ENCODE results near the gene EPHB6.

The EPHB6 gene

DNA sequence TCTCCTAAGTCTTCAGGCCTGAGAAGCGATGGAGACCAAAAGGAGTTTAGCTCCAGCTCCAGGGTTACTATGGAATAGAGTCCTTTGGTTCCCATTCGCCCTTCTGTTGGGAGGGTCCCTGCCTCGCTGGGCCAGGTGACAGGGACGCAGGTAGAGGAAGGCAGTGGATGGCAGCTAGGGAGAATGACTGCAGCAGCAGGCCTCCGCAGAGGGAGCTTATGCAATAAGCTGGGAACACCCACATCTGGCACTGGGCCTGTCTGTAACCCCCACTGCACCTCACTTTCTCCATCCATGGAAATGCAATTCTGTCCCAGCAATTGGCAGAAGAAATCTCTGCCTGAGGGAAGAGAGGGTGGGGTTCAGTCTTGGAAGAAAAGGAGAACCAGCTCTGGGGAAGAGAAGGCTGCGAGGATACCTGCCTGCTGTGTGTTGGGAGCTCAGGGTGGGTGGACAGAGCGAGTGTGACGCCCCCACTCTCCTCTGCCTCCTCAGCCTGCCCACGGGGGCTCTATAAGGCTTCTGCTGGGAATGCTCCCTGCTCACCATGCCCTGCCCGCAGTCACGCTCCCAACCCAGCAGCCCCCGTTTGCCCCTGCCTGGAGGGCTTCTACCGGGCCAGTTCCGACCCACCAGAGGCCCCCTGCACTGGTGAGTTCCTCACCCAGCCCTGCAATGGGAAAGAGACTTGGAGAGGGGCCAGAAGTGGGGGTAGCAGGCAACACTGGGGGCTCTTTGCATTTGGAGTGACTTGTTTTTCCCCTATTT lies 10.3 kb downstream of the EPHB6 start:
- DNase-seq, result no peak

DNA sequence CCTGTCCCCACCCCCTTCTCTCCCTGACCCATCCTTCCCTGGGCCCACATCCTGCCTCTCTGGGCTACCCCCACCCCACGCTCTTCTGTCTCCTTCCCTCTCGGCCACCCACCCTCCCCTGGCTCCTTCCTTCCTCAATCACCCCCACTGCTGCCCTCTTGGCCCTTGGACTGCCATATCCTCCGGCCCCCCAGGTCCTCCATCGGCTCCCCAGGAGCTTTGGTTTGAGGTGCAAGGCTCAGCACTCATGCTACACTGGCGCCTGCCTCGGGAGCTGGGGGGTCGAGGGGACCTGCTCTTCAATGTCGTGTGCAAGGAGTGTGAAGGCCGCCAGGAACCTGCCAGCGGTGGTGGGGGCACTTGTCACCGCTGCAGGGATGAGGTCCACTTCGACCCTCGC lies 10.9 kb downstream of the EPHB6 start:
- DNase-seq, result no peak

DNA sequence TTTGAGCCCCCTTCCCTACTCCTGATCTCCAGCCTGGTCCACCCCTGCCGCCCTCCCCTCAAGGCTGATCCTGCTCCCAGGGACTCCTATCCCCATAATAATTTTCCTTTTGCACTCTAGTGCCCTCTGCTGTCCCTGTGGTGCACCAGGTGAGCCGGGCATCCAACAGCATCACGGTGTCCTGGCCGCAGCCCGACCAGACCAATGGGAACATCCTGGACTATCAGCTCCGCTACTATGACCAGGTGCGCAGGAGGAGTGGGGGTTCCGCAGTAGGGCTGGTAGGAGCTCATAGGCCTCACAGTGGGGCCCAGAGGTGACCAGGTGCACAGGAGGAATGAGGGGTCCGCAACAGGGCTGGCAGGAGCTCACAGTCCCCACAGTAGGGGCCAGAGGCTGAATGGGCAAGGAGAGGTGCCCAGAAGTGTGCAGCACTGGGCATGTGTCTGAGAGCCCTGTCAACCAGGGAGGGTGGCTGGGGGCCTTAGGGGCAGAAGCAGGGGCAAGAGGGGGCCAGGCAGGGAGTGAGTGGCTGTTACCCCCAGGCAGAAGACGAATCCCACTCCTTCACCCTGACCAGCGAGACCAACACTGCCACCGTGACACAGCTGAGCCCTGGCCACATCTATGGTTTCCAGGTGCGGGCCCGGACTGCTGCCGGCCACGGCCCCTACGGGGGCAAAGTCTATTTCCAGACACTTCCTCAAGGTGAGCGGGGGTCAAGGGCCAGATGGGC lies 11.7 kb downstream of the EPHB6 start:
- peak in 1 of 2 experiments; percentile 19 for DNase-seq

DNA sequence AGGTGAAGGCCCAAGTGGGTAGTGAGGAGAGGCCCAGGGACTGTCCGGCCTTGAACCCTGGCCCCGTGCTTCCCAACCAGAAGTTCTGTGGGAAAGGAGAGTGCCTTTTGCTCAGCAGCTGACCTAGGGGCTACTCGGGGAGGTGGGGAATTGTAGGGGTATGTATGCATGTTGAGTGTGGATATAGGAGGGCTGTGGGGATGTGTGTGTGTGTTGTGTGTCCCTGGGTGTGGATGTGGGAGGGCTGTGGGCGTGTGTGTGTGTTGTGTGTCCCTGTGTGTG lies 12.2 kb downstream of the EPHB6 start:
- DNase-seq, result no peak

DNA sequence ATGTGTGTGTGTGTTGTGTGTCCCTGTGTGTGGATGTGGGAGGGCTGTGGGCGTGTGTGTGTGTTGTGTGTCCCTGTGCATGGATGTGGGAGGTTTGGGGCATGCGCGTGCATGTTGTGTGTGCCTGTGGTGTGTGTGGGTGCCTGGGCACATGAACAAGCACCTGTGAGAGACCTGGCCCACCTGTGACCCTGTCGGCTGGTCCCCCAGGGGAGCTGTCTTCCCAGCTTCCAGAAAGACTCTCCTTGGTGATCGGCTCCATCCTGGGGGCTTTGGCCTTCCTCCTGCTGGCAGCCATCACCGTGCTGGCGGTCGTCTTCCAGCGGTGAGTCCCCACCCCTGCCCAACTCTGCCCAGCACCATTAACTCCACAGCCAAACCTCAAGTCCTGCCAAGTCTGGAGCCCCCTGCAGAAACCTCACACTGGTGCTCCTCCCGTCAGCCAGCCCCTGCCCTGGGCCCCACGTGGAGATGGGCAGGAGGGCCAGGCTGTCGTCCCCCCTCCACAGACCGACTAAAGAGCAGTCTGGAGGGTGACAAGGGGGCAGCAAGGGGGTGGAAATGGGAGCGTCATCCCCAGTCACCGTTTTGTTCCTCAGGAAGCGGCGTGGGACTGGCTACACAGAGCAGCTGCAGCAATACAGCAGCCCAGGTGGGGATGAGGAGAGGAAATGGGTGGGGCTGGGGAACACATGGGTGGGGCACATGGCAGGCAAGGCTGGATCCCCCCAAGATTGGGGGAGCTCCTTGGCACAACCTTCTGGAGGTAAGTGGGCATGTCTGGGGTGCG lies 12.7 kb downstream of the EPHB6 start:
- no peak for DNase-seq

DNA sequence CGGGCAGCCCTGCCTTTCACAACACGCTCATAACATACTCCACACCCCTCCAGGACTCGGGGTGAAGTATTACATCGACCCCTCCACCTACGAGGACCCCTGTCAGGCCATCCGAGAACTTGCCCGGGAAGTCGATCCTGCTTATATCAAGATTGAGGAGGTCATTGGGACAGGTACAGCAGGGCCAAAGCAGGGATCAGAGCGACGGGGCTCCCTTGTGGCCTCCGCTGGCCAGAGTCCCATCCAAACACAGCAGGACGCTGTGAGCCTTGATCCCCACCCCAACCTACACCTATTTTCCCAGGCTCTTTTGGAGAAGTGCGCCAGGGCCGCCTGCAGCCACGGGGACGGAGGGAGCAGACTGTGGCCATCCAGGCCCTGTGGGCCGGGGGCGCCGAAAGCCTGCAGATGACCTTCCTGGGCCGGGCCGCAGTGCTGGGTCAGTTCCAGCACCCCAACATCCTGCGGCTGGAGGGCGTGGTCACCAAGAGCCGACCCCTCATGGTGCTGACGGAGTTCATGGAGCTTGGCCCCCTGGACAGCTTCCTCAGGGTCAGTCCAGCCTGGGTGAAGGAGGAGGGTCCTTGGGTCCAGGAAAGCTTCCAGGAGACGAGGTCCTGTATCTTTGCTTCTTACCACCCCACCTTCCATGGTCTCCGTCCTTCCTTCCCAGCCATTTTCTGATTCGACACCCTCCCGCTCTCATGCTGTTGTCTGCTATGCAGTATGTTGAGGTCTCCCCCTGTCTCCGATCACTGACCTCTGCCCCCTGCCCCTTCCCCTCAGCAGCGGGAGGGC lies 13.5 kb downstream of the EPHB6 start:
- no peak for DNase-seq

DNA sequence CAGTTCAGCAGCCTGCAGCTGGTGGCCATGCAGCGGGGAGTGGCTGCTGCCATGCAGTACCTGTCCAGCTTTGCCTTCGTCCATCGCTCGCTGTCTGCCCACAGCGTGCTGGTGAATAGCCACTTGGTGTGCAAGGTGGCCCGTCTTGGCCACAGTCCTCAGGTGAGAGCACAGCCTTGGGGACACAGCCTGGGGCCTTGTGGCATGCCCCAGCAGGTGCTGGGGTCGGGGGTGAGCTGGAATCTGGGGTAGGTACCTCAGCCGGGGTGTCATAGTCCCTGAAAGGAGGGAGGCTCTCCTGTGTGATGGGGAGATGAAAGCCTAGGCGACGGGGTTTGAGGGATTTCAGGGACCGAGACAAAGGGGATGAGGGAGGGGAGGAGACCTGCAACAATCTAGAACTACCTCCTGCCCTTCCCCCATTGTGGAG lies 14.1 kb downstream of the EPHB6 start:
- DNase-seq, result no peak

DNA sequence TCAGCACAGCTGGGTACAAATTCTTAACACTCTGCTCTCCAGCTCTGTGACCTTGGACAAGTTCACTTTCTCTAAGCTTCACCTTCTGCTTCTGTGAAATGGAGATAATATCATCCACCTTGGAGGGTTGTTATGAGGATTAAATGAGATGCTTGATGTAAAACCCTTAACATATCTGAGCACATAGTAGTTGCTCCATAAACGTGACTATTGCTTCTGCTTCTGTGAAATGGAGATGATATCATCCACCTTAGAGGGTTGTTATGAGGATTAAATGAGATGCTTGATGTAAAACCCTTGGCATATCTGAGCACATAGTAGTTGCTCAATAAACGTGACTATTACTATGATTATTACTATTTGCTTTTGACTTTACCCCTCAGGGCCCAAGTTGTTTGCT lies 14.6 kb downstream of the EPHB6 start:
- no peak for DNase-seq

DNA sequence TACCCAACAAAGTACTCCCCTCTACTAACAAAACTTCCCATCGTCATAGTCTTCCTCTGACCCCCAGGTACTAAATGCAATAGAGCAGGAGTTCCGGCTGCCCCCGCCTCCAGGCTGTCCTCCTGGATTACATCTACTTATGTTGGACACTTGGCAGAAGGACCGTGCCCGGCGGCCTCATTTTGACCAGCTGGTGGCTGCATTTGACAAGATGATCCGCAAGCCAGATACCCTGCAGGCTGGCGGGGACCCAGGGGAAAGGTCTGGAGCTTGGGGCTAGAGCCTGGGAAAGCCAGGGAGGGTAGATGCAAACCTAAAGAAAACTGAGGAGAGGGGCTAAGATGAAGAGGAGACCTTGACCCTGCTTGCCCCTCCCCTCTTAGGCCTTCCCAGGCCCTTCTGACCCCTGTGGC lies 15.3 kb downstream of the EPHB6 start:
- DNase-seq, result no peak

DNA sequence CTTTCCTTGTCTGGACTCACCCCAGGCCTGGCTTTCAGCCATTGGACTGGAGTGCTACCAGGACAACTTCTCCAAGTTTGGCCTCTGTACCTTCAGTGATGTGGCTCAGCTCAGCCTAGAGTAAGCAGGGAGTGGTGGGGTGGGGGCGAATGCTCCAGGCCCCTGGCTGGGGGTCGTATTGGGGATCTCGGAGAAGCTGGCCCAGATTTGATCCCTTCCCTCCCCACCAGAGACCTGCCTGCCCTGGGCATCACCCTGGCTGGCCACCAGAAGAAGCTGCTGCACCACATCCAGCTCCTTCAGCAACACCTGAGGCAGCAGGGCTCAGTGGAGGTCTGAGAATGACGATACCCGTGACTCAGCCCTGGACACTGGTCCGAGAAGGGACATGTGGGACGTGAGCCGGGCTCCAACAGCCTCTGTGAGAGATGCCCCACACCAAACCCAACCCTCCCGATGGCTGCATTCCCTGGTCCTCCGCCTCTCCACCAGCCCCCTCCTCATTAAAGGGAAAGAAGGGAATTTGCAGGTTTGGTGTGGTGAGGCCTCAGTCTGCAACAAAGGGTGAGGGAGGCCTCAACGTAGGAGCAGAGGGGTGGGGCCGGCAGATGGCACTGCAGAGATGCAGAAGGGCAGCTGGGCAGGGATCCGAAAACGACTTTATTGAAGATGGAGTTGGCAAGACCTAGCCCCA lies 15.8 kb downstream of the EPHB6 start:
- no peak for DNase-seq

DNA sequence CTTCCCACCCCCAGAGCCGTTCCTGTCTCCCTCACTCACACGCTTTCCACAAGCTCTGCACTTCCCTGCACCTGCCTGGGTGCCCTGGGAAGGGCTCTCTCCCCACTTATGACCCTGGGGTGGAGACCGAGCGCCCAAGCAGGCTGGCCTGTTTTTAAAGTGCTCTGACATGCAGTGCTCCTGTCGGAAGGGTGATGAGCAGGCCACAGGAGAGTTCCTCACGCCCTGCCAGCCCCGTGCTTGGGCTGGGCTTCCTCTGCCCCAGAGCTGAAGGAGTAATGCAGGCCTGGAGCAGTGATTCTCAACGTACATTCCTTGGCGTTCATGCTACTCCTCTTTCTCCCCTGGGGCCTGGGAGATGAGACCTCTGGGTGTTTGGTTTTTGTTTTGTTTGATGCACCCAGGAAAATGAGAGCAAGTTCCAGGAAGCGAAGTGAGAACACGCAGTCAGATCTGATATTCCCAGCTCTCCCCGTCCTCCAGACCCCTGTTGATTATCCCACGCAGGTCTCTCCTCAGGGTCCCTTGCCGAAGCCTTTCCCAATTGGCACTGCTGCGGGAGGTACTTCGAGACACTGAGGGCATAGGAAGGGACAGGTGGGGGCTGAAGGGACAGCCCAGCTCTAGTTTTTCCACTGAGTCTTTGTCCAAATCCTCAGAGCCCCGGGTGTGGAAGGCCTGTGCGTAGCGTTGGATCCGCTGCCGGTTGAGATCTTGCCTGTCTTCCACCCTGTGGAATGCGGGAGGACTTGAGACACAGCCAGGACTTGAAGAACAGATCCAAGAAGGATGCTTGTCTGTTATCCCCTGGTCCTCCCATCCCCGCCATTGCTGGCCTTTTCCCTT lies 16.6 kb downstream of the EPHB6 start:
- no peak for DNase-seq

DNA sequence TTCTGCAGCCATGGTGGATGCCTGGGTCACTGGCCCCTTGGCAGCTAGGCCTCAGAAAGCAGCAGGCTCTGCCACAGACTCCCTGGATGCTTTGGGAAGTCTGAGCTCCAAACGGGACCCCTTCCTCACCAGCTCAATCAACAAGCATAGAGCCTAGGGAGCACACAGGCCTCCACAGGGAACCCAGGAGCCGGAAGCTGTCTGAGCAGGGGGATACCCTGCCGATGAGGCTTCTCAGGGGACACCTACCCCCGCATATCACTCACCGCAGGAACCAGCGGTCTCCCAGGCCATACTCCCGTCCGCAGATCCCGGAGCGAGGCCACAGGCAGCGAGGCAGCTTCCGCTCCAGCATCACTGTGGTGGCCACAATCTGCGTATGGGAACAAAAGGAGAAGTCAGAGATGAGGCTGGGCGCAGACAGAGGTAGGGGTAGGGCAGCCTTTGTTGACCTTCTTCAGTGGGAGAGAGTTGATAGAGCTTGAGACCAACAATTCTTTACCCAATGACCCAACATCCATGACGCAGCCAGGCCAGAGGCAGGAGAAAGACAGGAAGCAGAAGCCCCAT lies 17.3 kb downstream of the EPHB6 start:
- DNase-seq, result no peak

DNA sequence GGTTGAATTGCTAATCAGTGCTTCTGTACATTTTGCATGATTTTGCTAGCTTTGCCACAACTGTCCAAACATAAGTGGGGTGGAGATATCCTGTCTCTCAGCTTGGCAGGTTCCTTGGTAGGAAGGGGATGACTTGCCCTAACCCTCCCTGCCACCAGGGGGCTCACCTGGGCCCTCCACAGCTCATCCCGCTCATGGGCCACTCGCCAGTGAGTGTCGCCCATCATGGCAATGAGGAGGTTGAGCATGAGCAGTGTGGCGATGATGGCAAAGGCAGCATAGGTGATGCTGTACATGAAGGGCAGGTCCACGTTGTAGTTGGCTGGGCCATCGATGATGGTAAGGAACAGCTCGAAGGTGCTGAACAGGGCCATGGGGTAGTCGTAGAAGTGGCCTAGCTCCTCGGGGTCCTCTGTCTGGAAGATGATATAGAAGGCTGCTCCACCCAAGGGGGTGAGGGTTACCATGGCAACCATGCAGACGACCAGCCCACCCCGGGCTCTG lies 18.5 kb downstream of the EPHB6 start:
- peak in 1 of 2 experiments; percentile 16 for DNase-seq

DNA sequence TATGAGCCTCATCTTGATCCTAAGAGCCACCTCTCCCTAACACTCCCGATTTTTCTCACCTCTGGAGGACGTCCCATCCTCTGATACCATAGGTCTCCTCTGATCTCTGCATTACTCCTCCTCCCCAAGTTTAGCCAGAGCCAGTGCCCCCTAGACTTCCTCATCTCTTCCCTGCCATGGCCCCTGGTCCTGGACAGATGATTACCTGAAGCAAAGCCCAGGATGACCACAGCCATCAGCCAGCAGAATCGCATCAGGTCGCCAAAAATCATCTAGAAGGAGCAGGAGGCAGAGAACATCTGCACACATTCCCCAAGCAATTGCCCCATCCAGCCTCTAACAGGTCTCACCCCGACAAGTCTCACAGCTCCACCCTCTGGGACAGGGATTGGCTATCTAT lies 19.0 kb downstream of the EPHB6 start:
- no peak for DNase-seq

DNA sequence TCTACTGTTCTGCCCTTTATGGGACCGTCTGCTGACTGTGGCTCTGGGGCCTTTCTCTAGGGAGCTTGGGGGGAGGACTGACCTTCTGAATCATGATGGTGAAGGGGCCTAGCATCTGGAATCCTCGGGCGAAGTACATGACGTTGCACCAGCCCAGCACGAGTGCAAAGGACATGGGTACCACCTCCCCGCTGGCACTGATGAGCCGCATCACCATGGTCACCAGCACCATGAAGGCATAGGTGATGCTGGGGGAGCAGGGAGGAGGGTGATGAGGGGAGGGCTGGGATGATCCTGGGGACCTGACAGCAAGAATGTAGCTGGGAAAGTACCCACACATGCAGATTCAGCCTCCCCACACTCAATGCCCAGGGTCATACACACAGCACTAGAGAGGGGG lies 19.5 kb downstream of the EPHB6 start:
- DNase-seq, result no peak

DNA sequence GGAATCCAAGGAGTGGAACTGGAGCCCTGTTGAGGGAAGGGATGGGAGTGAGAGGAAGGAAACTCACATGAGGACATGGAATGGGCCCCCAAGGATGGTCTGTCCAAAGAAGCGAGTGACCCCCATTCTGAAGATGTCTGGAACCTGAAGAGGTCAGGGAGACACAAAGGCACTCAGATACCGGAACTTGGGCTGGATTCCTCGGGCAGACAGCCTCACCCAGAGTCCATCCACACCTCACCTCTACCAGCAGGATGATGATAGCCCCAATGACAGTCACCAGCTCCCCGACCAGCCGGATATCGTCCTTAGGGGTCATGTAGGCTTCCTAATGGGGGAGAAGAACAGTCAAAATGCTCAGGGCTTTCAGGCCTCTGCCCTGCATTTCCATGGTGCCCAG lies 20.0 kb downstream of the EPHB6 start:
- DNase-seq, result no peak

DNA sequence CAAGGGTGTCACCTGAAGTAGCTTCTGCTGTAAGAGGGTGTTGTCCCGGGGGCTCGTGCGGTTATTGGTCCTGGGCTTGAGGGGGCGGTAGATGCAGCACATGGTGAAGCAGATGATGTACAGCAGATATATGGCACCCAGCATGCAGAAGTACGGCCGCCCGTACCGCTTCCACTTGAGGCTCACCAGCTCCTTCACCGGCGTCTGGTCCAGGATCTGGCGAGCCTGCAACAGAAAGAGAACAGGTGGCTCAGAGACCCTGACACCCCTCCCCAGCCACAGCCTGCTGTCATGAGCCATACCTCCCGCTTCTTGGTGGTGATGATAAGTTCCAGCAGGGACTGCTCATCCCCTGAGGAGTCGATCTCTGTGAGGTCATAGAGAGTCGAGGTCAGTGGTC lies 20.6 kb downstream of the EPHB6 start:
- DNase-seq, result no peak

DNA sequence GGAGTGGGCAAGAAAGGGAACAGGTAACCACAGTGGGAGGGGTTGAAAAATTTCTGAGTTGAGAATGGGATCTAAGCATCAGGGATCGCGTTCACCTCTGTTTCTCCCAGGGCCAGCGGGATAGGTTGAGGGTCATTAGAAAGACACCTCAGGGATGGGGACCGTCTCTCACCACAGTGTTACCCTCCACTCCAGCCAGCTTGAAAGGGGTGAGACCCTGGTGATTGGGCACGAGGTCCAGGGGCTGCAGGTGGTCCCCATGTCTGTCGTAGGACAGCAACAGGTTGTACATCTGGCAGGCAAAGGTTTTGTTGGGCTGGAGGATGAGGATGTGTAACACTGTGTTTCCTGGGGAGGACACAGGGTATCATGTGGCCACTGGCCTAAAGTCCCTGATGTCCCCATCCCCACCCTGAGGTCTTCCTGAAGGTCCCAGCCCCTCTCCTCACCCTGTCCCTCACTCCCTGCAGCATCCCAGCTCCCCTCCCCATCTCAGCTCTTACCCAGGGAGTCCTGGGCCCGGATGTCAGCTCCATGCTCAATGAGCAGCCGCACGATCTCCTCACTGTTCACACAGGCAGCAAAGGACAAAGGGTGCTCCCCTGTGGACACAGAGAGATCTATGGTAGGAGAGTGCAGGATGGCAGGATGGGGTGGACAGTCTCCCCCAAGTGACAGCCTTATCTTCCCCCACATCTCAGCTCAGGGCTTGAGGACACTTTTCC lies 21.5 kb downstream of the EPHB6 start:
- DNase-seq, result no peak

DNA sequence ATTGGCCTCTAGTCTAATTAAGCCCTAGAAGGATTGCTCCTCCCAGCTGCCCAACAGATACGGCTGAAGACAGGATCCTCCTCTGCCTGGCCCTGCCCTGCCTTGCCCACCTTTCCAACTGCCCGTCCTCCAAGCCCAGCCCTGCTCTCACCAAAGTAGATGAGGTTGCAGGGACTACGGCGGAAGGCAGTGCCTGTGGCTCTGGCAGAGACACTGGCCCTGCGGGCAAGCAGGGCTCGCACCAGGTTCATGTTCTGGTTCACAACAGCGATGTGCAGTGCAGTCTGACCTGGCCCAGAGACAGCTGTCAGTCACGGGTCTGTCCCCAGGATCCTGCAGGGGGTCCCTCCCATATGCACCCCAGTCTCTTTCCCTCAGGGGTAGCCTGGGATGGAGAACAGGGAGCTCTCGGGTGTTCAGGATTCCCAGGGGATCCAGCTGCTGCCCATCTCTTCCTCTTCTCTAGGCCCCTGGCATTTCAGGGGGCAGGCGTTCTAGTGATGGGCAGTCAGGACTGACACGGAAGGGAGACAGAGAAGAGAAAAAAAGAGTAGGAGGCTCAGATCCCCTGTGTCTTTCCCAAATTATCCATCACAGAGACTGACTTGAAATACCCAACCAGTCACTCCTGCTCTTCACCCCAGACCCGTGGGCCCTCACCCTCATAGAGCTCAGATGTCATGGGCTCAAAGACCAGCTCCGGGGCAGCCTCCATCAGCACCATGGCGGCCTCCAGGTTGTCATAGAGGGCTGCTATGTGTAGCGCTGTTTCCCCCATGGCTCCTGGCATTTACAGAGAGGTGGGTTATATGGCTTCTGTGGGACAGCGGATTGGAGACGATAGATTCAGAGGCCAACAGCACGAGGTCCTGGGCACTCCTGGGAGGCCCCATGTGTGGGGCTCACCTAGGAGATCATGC lies 22.4 kb downstream of the EPHB6 start:
- no peak for DNase-seq

Measured in stimulated activated CD4-positive, alpha-beta T cell treated with anti-CD3 and anti-CD28 coated beads, Interleukin-4, amount 100 ng/mL, for 4 hours (primary cell).